LNCAP (cell line): ENCODE results near the gene HSP90B1.

ENCODE experiments used
- TF ChIP-seq, protein P1 (sequence below): fragments of 450-650 bp; IDR thresholded peaks from 2 replicates; pipeline ENCODE4 v1.5.1; 2017; ENCODE audit warnings: mild to moderate bottlenecking

Gene HSP90B1

DNA sequence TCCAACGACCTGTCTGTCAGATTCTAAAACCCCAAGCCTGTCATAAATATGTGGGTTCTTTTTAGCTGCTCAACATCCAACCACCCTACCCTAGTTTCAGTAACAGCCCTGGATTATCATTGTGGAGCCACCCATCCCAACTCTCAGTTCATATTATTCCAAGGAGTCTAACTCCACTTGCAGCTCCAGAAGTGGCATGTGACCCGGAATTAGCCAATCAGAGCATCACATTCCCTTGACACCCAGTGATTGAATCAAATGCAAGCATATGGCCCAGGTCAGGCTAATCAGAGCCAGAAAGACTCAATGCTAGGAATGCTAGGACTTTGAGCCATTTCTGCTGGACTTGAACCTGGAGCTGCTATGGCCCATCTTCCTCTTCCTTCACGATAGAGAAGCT is 17.1 kb upstream of the HSP90B1 start:
- TF ChIP-seq, protein P1, sequence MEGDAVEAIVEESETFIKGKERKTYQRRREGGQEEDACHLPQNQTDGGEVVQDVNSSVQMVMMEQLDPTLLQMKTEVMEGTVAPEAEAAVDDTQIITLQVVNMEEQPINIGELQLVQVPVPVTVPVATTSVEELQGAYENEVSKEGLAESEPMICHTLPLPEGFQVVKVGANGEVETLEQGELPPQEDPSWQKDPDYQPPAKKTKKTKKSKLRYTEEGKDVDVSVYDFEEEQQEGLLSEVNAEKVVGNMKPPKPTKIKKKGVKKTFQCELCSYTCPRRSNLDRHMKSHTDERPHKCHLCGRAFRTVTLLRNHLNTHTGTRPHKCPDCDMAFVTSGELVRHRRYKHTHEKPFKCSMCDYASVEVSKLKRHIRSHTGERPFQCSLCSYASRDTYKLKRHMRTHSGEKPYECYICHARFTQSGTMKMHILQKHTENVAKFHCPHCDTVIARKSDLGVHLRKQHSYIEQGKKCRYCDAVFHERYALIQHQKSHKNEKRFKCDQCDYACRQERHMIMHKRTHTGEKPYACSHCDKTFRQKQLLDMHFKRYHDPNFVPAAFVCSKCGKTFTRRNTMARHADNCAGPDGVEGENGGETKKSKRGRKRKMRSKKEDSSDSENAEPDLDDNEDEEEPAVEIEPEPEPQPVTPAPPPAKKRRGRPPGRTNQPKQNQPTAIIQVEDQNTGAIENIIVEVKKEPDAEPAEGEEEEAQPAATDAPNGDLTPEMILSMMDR = no peak

DNA sequence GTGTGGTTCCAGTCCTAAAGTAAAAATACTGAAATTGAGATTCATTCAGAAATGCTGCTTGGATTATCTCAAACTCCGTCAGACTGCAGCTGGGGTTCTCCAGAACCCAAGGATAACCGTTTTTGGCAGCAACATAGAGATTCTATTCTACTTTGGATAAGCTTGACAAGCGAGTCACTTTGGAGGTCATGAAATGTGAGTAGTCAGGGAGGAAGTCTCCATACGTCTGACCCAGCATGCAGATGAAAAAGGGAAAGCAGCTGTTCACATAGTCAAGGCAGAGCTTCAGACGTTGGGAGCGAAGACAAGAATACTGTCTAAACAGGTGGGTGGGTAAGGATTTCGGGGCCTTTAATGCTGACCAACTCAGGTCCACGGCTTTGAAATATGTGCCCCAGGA is 14.9 kb upstream of the HSP90B1 start:
- TF ChIP-seq, protein P1 = no peak

DNA sequence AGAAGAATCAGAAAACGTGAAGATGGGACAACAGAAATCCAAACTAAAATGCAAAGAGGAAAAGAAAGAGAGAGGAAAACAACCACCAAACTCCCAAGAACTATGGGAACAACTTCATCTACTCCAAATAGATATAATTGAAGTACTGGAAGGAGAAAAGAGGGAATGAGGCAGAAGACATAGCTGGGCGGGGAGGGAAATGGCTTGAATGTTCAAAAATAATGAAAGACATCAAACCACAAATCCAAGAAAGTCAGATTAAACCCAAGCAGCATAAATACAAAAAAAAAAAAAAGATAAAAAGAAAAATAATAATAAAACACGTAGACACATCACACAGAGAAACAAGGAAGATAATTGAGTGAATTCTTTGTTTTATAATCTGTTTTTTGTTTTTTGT is 12.3 kb upstream of the HSP90B1 start:
- TF ChIP-seq, protein P1 = no peak

DNA sequence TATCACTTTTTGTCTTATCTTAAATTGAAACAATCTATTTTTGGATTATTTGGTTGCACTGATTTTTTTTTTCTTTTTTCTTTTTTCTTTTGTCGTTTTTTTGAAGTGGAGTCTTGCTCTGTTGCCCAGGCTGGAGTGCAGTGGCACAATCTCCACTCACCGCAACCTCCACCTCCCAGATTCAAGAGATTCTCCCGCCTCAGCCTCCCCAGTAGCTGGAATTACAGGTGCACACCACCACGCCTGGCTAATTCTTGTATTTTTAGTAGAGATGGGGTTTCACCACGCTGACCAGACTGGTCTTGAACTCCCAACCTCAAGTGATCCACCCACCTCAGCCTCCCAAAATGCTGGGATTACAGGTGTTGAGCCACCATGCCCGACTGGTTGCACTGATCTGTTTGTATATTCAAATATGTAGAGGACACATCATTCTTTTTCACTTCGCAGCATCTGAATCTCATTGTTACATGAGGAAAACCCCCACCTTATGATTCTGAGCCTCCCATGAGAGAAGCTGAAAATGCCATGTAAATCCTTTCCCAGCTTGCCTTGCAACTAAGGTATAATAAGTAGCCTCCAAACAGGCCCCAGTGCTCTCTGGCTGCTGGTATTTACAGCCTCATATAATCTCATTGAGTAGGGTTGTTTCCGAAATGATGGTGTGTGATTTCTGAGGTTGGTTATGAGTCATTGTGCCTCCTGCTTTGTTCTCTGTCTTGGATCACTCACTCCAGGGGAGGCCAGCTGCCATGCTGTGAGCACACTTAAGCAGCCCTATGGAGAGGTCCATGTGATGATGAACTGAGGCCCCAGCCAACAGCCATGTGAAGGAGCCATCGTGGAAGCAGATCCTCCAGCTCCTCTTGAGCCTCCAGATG is 5.2 kb upstream of the HSP90B1 start:
- TF ChIP-seq, protein P1 = no peak

DNA sequence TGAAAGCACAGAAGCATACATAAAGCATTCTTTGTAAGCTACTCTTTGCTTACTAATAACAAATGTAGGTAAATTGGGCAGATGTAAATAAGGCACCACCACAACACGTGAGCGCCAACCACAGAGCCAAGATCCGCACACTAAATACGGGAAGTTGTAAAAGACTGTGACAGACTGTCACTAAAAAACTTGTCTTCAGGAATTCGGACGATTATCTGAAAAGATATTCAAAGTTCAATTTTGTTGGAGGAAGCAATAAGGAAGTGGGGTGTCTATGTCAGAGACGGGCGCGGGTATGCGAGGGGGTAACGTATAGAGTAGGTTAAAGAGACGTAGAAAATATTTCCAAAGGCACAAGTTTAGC is 1.5 kb upstream of the HSP90B1 start:
- TF ChIP-seq, protein P1 = no peak

DNA sequence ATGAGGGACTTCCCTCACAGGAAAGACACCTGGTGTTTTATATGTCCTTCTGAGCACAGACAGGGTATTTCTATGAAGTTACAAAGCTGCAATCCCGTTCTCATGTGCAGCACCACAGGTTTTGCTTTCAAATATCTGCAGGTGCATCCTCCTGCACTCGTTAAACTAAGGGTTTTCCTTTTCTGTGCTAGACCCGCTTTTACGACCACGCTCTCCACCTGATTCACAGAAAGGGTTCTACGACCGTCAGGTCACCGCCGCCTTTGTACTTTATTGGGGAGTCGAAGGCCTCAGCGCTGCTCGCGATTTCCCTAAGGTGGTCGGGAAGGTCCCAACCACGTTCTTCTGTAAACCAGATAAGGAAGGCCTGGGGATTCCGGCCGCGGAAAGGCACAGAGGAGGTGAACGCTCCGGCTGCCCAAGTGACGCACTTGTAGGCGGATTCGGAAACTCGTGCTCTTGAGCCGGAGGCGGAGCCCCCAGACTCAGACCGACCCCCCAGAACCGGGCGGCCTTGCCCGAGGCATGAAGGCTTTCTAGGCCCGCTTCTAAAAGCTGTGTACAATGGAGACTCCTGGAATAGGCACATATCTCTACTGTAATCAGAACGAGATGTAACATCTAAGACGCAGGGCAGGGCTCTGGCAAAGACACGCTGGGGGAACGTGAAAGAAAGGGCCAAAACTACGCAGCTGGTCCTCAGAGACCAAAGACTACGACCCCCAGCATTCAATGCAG is 995 bp upstream of the HSP90B1 start:
- TF ChIP-seq, protein P1 = no peak

DNA sequence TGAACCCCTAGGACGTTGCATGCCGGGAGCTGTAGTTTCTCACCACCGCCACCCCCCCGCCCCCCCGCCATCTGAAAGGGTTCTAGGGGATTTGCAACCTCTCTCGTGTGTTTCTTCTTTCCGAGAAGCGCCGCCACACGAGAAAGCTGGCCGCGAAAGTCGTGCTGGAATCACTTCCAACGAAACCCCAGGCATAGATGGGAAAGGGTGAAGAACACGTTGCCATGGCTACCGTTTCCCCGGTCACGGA is 501 bp upstream of the HSP90B1 start:
- TF ChIP-seq, protein P1 = no peak
